ENCODE data around the gene RPTOR.

The RPTOR gene

DNA sequence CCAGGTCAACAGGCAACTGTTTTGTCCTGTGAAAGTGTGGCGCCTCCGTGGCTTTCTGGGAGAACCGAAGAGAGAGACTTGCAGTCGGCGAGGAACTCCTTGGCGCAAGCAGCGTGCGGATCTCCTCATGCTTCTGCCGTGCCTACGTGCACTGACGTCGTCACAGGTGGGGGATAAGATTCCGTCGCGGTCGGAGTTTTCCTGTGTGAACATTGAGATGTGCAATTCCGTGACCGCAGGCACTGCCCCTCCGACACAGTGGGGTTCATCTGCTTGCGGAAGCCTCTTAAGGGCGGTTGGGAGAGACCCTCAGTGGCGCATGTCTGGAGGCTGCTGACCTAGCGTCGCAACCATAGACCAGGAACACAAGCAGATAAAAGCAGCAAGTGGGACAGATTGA, 234.7 kb downstream of the RPTOR start:
- Mint-ChIP-seq H3K9me3 (no peaks in the 10 kb centered on the region), H3K27me3 (no peaks in the 10 kb centered on the region), H3K4me1 (peaks cover 61% of the 10 kb centered on the region), H3K27ac (ENCODE audit: low read depth) (no peak overlapping the region), H3K36me3 (ENCODE audit: insufficient read depth) (peaks cover 23% of the 10 kb centered on the region), H3K4me3 (no peak overlapping the region)
- DNase-seq (ENCODE audit: low spot score in 2 of 2) (no peak), ATAC-seq (replicated peaks; ENCODE audit: extremely low read depth, poor library complexity, severe bottlenecking) (no peak)

DNA sequence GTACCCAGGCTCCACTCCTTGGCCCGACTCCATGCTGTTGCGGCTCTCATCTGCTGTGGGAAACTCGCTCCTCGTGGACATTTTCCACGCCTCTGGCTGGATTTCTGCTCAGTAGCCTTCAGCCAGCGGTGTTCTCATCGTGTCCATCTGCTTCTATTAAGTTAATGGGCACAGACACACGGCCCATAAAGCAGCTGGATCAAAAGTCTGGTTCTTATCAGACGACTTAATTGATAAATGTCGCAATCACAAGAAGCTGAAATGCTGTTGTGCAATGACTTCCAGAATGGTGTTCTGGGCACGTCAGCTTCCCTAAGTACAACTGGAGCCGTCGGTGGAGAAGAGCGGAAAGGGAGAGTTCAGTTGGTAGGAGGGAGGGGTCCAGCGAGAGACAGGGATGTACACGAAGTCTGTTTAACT, 235.3 kb downstream of the RPTOR start:
- Mint-ChIP-seq H3K36me3 (ENCODE audit: insufficient read depth) (peaks cover 23% of the 10 kb centered on the region), H3K4me1 (peaks cover 55% of the 10 kb centered on the region), H3K4me3 (peak overlapping the region; percentile 76), H3K27ac (ENCODE audit: low read depth) (peak overlapping the region; percentile 87), H3K27me3 (no peaks in the 10 kb centered on the region), H3K9me3 (no peaks in the 10 kb centered on the region)
- ATAC-seq (replicated peaks; ENCODE audit: extremely low read depth, poor library complexity, severe bottlenecking) (no peak), DNase-seq (ENCODE audit: low spot score in 2 of 2) (no peak)

GRCh38 chr17:80780381-80781198, 236.0 kb downstream of the RPTOR start:
- Mint-ChIP-seq H3K27ac (ENCODE audit: low read depth) (peak overlapping the region; percentile 87), H3K9me3 (no peaks in the 10 kb centered on the region), H3K36me3 (ENCODE audit: insufficient read depth) (peaks cover 22% of the 10 kb centered on the region), H3K27me3 (no peaks in the 10 kb centered on the region), H3K4me3 (peak overlapping the region; percentile 76), H3K4me1 (peaks cover 49% of the 10 kb centered on the region)
- DNase-seq (ENCODE audit: low spot score in 2 of 2) (no peak), ATAC-seq (replicated peaks; ENCODE audit: extremely low read depth, poor library complexity, severe bottlenecking) (peak; percentile 60)

DNA sequence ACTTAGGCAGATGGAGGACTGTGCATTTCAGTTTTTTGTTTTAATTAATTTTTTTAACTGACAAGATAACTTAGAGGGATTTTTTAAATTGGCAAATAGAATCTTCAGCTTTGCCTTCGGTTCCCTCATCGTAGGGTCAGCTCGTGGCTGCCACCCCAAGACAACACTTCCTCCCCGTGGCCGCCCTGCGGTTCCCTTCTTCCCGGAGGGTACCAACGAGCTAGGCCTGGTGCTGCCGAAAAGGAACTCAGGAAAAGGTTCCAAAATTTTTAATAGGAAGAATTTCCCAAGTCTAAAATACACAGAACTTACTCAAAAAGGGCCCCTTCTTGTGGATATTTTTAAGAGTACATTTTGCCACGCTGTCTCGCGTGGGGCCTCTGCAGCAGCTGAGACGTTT, 236.6 kb downstream of the RPTOR start:
- H3K27me3 Mint-ChIP-seq = no peaks in the 10 kb centered on the region
- peak overlapping the region; percentile 87 for H3K27ac Mint-ChIP-seq (ENCODE audit: low read depth)
- H3K4me3 Mint-ChIP-seq = peak overlapping the region; percentile 76
- H3K9me3 Mint-ChIP-seq = no peaks in the 10 kb centered on the region
- peaks cover 22% of the 10 kb centered on the region for H3K36me3 Mint-ChIP-seq (ENCODE audit: insufficient read depth)
- ATAC-seq (replicated peaks; ENCODE audit: extremely low read depth, poor library complexity, severe bottlenecking) = no peak
- no peak for DNase-seq (ENCODE audit: low spot score in 2 of 2)
- H3K4me1 Mint-ChIP-seq = peaks cover 49% of the 10 kb centered on the region

DNA sequence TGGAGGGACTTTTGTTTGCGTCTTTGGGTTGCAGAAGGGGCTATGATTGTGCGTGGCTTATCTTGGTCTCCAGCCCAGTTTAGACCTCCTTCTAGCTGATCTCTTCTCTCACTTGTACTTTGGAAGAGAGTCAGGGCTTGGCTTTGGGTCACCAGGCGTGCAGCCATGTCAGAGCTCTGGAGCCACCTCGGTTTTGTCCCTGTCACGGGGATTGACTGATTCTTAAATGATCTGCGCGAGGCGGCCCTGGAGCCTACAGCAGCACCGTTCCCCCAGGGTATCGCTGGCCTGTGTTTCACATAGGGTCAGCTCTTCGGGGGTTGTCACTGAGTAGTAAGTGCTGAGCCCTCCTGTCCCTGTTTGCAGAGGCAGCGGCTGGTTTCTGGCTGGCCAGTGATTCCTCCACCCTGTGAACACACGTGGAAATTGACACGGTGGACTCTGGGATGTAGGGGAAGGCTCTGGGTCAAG, 237.2 kb downstream of the RPTOR start:
- ATAC-seq (replicated peaks; ENCODE audit: extremely low read depth, poor library complexity, severe bottlenecking) (no peak), DNase-seq (ENCODE audit: low spot score in 2 of 2) (no peak)
- peaks cover 47% of the 10 kb centered on the region for H3K4me1 Mint-ChIP-seq
- no peak overlapping the region for H3K27ac Mint-ChIP-seq (ENCODE audit: low read depth)
- H3K9me3 Mint-ChIP-seq = no peaks in the 10 kb centered on the region
- H3K4me3 Mint-ChIP-seq = peak overlapping the region; percentile 76
- no peaks in the 10 kb centered on the region for H3K27me3 Mint-ChIP-seq
- peaks cover 19% of the 10 kb centered on the region for H3K36me3 Mint-ChIP-seq (ENCODE audit: insufficient read depth)

DNA sequence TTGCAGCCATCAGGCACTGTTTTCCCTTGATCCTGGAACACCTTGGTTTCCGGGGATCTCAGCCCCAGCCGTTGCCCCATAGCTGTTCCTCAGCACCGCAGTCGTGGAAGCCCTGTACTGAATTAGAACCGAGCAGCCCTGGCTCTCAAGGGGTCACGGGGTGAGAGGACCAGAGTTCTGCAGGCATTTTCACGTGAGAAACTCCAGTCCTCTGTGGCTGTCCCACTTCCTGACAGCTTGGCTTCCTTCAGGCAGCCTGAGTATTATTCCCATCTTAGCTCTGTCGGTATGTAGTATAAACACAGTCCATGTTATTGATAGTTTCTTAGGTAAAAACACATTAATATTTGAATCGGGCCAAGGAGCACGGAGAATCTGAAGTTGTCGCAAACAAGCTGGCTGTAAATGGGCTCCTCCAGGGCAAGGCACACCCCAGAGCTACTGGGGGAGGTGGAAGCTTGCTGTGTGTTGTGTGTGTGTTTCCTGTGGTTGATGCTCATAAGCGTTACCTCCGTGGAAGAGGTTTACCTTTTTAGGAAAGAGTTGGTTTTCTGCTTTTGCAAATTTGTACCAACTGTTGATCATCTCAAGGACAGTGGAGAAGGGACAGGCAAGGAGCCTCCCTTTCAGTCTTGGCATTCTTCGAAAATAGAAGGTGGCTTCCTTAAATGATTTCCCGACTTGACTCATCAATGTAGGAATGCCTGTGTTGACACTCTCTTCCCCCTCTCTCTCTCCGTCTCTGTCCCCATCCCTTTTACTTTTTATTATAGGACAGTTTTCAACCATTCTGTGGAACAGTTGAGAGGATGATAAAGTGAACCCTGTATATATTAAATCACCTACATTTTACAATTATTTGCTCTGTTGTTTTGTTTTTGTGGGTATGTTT, 238.1 kb downstream of the RPTOR start:
- peak overlapping the region; percentile 81 for H3K27ac Mint-ChIP-seq (ENCODE audit: low read depth)
- peaks cover 15% of the 10 kb centered on the region for H3K36me3 Mint-ChIP-seq (ENCODE audit: insufficient read depth)
- no peak for DNase-seq (ENCODE audit: low spot score in 2 of 2)

GRCh38 chr17:80783486-80783885, 238.8 kb downstream of the RPTOR start:
- ATAC-seq (replicated peaks; ENCODE audit: extremely low read depth, poor library complexity, severe bottlenecking) = no peak
- DNase-seq (ENCODE audit: low spot score in 2 of 2) = no peak
- Mint-ChIP-seq H3K9me3 (peaks cover 4% of the 10 kb centered on the region), H3K4me1 (peaks cover 57% of the 10 kb centered on the region), H3K27ac (ENCODE audit: low read depth) (peak overlapping the region; percentile 81), H3K27me3 (no peaks in the 10 kb centered on the region), H3K36me3 (ENCODE audit: insufficient read depth) (peaks cover 11% of the 10 kb centered on the region), H3K4me3 (peak overlapping the region; percentile 72)

More for the DNA sequence above, 238.1 kb downstream of the RPTOR start:
- Mint-ChIP-seq H3K4me3 (peak overlapping the region; percentile 72), H3K9me3 (no peaks in the 10 kb centered on the region), H3K4me1 (peaks cover 50% of the 10 kb centered on the region), H3K27me3 (no peaks in the 10 kb centered on the region)
- peak; percentile 85 for ATAC-seq (replicated peaks; ENCODE audit: extremely low read depth, poor library complexity, severe bottlenecking)

GRCh38 chr17:80783971-80784370, 239.3 kb downstream of the RPTOR start:
- ATAC-seq (replicated peaks; ENCODE audit: extremely low read depth, poor library complexity, severe bottlenecking) = no peak
- no peaks in the 10 kb centered on the region for H3K27me3 Mint-ChIP-seq
- no peak overlapping the region for H3K27ac Mint-ChIP-seq (ENCODE audit: low read depth)
- DNase-seq (ENCODE audit: low spot score in 2 of 2) = no peak
- H3K36me3 Mint-ChIP-seq (ENCODE audit: insufficient read depth) = peaks cover 8% of the 10 kb centered on the region
- H3K9me3 Mint-ChIP-seq = peaks cover 6% of the 10 kb centered on the region
- no peak overlapping the region for H3K4me3 Mint-ChIP-seq
- H3K4me1 Mint-ChIP-seq = peaks cover 62% of the 10 kb centered on the region

DNA sequence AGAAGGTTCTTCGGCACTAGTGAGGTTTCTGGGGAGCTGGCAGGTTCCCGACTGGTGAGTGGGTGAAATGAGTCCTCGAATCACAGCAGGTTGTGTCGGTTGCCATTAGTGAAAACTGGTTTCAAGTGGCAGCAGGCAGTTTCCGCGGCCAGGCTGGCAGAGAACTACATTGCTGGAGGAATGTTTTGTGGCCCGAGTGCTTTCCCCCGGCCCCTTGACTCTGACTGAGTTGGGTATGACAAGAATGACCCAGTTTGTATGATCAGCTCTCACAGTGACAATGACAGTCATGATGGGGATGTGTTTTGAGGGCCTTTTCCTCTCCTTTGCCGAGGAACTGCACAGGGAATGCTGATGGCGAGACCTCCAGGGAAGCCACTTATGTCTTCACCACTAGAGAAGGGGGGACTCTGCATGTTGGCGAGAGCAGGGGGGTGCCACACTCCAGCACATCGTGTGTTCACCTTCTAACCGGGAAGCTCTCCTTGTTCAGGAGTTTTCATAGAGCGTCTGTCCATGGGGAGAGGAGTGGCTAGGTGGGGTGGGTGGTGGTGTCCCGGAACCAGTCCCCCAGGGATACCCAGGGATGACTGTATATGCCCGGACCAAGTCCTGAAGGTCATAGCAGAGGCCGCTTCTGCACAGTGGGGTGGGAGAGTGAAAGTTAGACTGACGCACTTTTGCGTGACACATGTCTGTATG, 241.0 kb downstream of the RPTOR start:
- H3K4me3 Mint-ChIP-seq = no peak overlapping the region
- ATAC-seq (replicated peaks; ENCODE audit: extremely low read depth, poor library complexity, severe bottlenecking) (no peak), DNase-seq (ENCODE audit: low spot score in 2 of 2) (no peak)
- peak overlapping the region; percentile 51 for H3K27ac Mint-ChIP-seq (ENCODE audit: low read depth)
- H3K36me3 Mint-ChIP-seq (ENCODE audit: insufficient read depth) = peaks cover 9% of the 10 kb centered on the region
- peaks cover 6% of the 10 kb centered on the region for H3K9me3 Mint-ChIP-seq
- no peaks in the 10 kb centered on the region for H3K27me3 Mint-ChIP-seq
- H3K4me1 Mint-ChIP-seq = peaks cover 70% of the 10 kb centered on the region

DNA sequence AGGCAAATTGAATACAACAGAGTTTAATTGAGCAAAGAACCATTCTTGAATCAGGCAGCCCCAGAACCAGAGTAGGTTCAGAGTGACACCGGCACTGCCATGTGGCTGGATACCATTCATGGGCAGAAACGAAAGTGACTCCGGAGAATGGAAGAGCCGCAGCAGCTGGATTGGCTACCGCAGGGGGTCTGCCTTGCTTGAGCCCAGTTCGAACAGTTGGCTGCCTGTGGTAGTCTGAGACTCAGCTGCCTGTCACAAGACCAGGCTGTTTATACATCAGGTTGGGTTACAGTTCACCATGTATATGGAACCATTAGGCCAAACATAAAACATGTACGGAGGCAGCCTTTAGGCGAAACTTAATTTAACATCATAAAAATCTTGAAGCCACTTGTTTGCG, 241.8 kb downstream of the RPTOR start:
- DNase-seq (ENCODE audit: low spot score in 2 of 2) (no peak), ATAC-seq (replicated peaks; ENCODE audit: extremely low read depth, poor library complexity, severe bottlenecking) (no peak)
- H3K9me3 Mint-ChIP-seq = peaks cover 6% of the 10 kb centered on the region
- no peak overlapping the region for H3K4me3 Mint-ChIP-seq
- peaks cover 12% of the 10 kb centered on the region for H3K36me3 Mint-ChIP-seq (ENCODE audit: insufficient read depth)
- no peaks in the 10 kb centered on the region for H3K27me3 Mint-ChIP-seq
- peaks cover 70% of the 10 kb centered on the region for H3K4me1 Mint-ChIP-seq
- no peak overlapping the region for H3K27ac Mint-ChIP-seq (ENCODE audit: low read depth)

DNA sequence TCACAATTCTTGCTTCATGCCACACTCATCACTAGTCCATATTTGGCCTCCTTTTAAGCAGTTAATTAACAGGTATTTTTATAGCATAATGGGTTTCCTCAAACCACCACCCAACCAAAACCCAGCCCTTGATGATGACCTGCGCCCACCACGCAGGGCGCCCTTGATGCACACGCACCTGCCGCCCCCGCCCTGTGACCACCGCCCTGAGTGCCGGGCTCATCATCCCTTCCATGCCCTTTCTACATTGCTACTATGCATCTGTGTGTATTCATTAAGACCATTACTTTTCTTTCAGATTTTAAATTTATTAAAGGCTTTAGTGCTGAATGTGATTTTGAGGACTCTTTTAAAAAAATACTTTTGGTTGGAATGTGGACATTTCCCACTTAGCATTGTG, 242.2 kb downstream of the RPTOR start:
- Mint-ChIP-seq H3K27ac (ENCODE audit: low read depth) (no peak overlapping the region), H3K36me3 (ENCODE audit: insufficient read depth) (peaks cover 12% of the 10 kb centered on the region), H3K27me3 (no peaks in the 10 kb centered on the region), H3K4me1 (peaks cover 73% of the 10 kb centered on the region), H3K9me3 (peaks cover 6% of the 10 kb centered on the region), H3K4me3 (no peak overlapping the region)
- DNase-seq (ENCODE audit: low spot score in 2 of 2) (no peak), ATAC-seq (replicated peaks; ENCODE audit: extremely low read depth, poor library complexity, severe bottlenecking) (no peak)

DNA sequence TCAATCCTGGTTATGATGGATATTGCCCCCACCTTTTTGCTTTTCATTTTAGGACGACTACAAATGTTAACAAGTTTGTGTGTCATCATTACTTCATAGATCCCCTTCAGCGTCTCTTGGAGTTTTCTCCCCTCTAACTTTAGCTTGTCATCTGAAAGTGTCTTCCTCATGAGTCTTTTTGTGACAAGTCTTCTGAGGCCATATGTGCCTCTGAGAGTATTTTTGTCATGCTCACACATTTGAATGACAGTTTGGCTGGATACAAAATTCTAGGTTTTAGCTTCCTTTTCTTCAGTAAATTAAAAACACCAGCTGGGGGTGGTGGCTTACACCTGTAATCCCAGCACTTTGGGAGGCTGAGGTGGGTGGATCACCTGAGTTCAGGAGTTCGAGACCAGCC, 243.2 kb downstream of the RPTOR start:
- H3K36me3 Mint-ChIP-seq (ENCODE audit: insufficient read depth) = peaks cover 11% of the 10 kb centered on the region
- peak overlapping the region; percentile 63 for H3K27ac Mint-ChIP-seq (ENCODE audit: low read depth)

More for the DNA sequence above, 243.2 kb downstream of the RPTOR start:
- no peak for DNase-seq (ENCODE audit: low spot score in 2 of 2)
- ATAC-seq (replicated peaks; ENCODE audit: extremely low read depth, poor library complexity, severe bottlenecking) = no peak
- Mint-ChIP-seq H3K4me1 (peaks cover 70% of the 10 kb centered on the region), H3K27me3 (no peaks in the 10 kb centered on the region), H3K4me3 (no peak overlapping the region), H3K9me3 (peaks cover 6% of the 10 kb centered on the region)

Measured in central memory CD8-positive, alpha-beta T cell (primary cell).